Right lobe of liver (tissue), 6 donors: ENCODE data around the gene CD300A. TPM values are rescaled to one million over a fixed set of nuclear protein-coding genes. Genes with fewer than 3 reads are reported as not detected.

Experiments used
- ATAC-seq, 4 donors: fragments of 200-7000 bp; cut with Tn5 transposase; one replicate each; pipeline ENCODE4 v1.9.1; 2020; ENCODE audit warnings: mild to moderate bottlenecking in 4 of 4, moderate library complexity in 4 of 4
- DNase-seq, 3 donors: peaks; one replicate each; pipeline ENCODE4 v3.0.0-alpha.2; 2020
- H3K27ac ChIP-seq, 3 donors: fragments of 200-600 bp; one replicate each; pipeline ENCODE4 v1.8.0; 2022
- H3K27me3 ChIP-seq, 2 donors: fragments of 200-600 bp; one replicate each; pipeline ENCODE4 v1.8.0; 2022
- H3K36me3 ChIP-seq, 4 donors: fragments of 200-600 bp; sonication (generic) in 1 of 4; one replicate each; pipeline versions ENCODE4 v1.5.1 to v1.8.0; 2017 to 2022; ENCODE audit warnings: control low read depth in 1 of 4
- H3K4me1 ChIP-seq, 4 donors: fragments of 200-600 bp; sonication (generic) in 1 of 4; one replicate each; pipeline versions ENCODE4 v1.5.1 to v1.8.0; 2017 to 2022; ENCODE audit warnings: control low read depth in 1 of 4
- H3K4me3 ChIP-seq, 3 donors: fragments of 200-600 bp; one replicate each; pipeline ENCODE4 v1.8.0; 2022
- H3K9me3 ChIP-seq, 4 donors: fragments of 200-600 bp; sonication (generic) in 1 of 4; one replicate each; pipeline versions ENCODE4 v1.5.1 to v1.8.0; 2017 to 2022; ENCODE audit warnings: control low read depth in 1 of 4
- POLR2A ChIP-seq: fragments of 450-650 bp; IDR thresholded peaks from one replicate; pipeline ENCODE4 v1.6.1; 2017; ENCODE audit warnings: antibody characterized with exemption, mild to moderate bottlenecking
- whole genome bisulfite sequencing: methylation state at CpG from one replicate; pipeline ENCODE4 v1.1.6; 2018; ENCODE audit warnings: low coverage, low lambda C conversion rate; ENCODE audit not compliant: insufficient coverage; ENCODE audit errors: missing lambda C conversion rate; 5-methylcytosine and 5-hydroxymethylcytosine counted together
- intact Hi-C, 2 donors: fragments of 100-400 bp; cut with DNase I; formaldehyde crosslinking; loops; one replicate each; pipeline versions ENCODE4 v1.11.2 to v1.14.1; 2022
- small RNA-seq, 2 experiments: library from RNA; depleted of rRNA; stranded (forward); fragments of <200 nt; gene quantifications; one replicate each; pipeline ENCODE3, GENCODE V24; 2016
- total RNA-seq, 6 experiments: library from RNA; depleted of rRNA in 2 of 6; stranded (reverse); fragments of >200 nt in 2 of 6; fragmentation: NEBNext Ultra II Directional in 3 of 6; extraction: Animal tissue kit (Norgen Biotek cat#: 25700) in 3 of 6; gene quantifications; one replicate each; pipeline versions ENCODE4 v1.1.0 to v1.2.4, GENCODE V29; 2016 to 2023
- TF ChIP-seq, protein P1 (sequence below), 4 donors: fragments of 200-600 bp in 3 of 4; fragments of 450-650 bp in 1 of 4; IDR thresholded peaks; one replicate each; pipeline versions ENCODE4 v1.5.1 to v1.8.0; 2016 to 2022; ENCODE audit warnings: antibody characterized with exemption in 4 of 4, mild to moderate bottlenecking in 2 of 4
- donor health status: DM: no; HTN: yes; CAD: no.
- donor health status: DM: no; HTN: no; CAD: no.
- donor health status: DM: no; HTN: no; CAD: no.
- donor health status: DM: no; HTN: yes; CAD: no.
- donor health status: DM: no; HTN: yes; CAD: no.

CD300A gene
- total RNA-seq, 6 experiments from 2014 or later, result 4.8 to 16.6 (median 6.6) TPM

DNA sequence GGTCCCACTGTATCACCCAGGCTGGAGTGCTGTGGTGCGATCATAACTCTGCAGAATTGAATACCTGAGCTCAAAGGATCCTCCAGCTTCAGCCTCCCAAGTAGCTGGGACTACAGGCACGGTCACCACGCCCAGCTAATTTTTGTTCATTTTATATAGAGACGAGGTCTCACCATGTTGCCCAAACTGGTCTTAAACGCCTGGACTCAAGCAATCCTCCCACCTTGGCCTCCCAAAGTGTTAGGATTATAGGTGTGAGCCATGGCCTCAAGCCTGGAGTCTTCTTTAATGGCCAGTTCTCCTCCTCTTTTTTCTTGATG, 64.4 kb downstream of the CD300A start:
- intact Hi-C loops, result no loop called here
- TF ChIP-seq POLR2A, result no peak
- TF ChIP-seq, protein P1, sequence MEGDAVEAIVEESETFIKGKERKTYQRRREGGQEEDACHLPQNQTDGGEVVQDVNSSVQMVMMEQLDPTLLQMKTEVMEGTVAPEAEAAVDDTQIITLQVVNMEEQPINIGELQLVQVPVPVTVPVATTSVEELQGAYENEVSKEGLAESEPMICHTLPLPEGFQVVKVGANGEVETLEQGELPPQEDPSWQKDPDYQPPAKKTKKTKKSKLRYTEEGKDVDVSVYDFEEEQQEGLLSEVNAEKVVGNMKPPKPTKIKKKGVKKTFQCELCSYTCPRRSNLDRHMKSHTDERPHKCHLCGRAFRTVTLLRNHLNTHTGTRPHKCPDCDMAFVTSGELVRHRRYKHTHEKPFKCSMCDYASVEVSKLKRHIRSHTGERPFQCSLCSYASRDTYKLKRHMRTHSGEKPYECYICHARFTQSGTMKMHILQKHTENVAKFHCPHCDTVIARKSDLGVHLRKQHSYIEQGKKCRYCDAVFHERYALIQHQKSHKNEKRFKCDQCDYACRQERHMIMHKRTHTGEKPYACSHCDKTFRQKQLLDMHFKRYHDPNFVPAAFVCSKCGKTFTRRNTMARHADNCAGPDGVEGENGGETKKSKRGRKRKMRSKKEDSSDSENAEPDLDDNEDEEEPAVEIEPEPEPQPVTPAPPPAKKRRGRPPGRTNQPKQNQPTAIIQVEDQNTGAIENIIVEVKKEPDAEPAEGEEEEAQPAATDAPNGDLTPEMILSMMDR (IDR thresholded peaks at IDR 0.05), result no peak

DNA sequence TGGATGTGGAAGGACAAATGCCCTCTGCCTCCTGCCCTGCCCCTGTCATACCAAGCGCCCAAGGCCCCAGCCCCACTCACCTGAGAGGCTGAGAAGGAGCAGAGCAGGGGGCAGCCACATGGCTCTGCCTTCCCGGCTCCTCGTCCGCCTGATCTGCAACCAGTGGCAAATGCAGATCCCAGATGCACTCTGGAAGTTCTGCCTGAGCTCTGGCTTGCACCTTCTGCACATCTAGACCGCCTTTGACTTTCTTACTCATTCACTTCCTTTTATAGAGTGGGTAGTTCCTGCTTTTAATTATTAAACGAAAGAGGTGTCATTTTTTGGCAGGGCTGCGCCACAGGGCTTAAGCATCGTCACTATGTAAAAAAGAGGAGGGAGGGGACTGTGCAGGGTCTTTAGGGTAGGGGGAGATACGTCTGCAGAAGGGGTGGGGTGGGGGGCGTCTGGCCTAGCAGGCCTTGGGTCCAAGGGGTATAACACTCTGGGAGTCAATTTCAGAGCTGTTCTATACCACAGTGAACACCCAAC, 64.9 kb downstream of the CD300A start, which contains the start of gene CD300LB:
Gene CD300LB, minus strand, starts transcription at position 245 of the 531 bp plus-strand sequence. Its CDS starts 125 bp downstream, at position 120.
- H3K27ac ChIP-seq, result no peak within 1 kb of the TSS

More for the DNA sequence above, 64.4 kb downstream of the CD300A start:
- ATAC-seq (no peak), DNase-seq (peak in 1 of 3 donors; percentile 35)
- H3K27ac ChIP-seq, result no peak overlapping the region
- H3K4me1 ChIP-seq, result no peaks in the 10 kb centered on the region
- no peaks in the 10 kb centered on the region for H3K9me3 ChIP-seq
- no peaks in the 10 kb centered on the region for H3K27me3 ChIP-seq
- H3K36me3 ChIP-seq, result no peaks in the 10 kb centered on the region
- no peak overlapping the region for H3K4me3 ChIP-seq
- WGBS, result 42% methylated on average over 5 of the region's 5 CpGs

DNA sequence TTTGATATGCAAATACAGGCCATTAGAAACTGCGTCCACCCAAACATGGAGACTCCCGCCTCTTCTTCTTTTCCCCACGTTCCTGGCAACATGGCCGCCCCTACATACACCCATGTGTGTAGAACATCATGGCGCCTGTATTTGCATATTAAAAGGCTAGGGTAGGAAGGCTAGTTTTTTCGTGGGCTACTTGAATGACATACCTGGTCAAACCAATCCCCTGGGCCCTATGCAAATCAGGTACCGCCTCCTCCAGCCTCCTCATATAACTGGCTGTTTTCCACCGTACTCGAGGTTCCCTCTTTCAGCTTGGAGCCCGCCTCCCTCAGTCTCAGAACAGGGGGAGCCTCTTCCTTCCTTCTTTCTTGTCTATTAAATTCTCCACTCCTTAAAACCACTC, 65.7 kb downstream of the CD300A start:
- TF ChIP-seq POLR2A, result peak; percentile 58
- TF ChIP-seq, protein P1 (IDR thresholded peaks at IDR 0.05), result no peak
- Histone ChIP-seq H3K27ac (no peak overlapping the region), H3K4me3 (no peak overlapping the region), H3K36me3 (no peaks in the 10 kb centered on the region), H3K4me1 (no peaks in the 10 kb centered on the region), H3K27me3 (no peaks in the 10 kb centered on the region), H3K9me3 (no peaks in the 10 kb centered on the region)
- ATAC-seq (peak; percentile 54 to 76 (median 70)), DNase-seq (peak in 1 of 3 donors; percentile 59)
- WGBS, result 35% methylated on average over 9 of the region's 10 CpGs
- intact Hi-C loops, result no loop called here

More for the DNA sequence above, 64.9 kb downstream of the CD300A start, which contains the start of gene CD300LB:
- Histone ChIP-seq H3K27me3 (no peaks in the 10 kb centered on the region), H3K4me1 (no peaks in the 10 kb centered on the region), H3K4me3 (no peak within 1 kb of the TSS), H3K36me3 (no peaks in the 10 kb centered on the region), H3K9me3 (no peaks in the 10 kb centered on the region)
- TF ChIP-seq, protein P1 (IDR thresholded peaks at IDR 0.05), result no peak
- TF ChIP-seq POLR2A, result no peak
- peak in 2 of 4 donors; percentile 19 to 28 for ATAC-seq
- WGBS, result 34% methylated on average over 10 of the region's 10 CpGs
- DNase-seq, result peak in 1 of 3 donors; percentile 44
- intact Hi-C loops, result no loop called here

Small RNAs within 50 kb of the gene (small RNA-seq; reads per million reads assigned to genes)
- 0.10 to 0.26 reads per million in 2 experiments for gene RNA5SP448

Other genes starting within 250 kb of the CD300A start
- gene DNAI2, start 192.4 kb upstream of the CD300A start, total RNA-seq, result not detected
- 1 to 10 TPM in 1 of 6 experiments, under 1 TPM in 5; 0.31 to 1.1 (median 0.64) TPM for gene KIF19, start 140.4 kb upstream of the CD300A start, total RNA-seq
- not detected for gene BTBD17, start 104.8 kb upstream of the CD300A start, total RNA-seq
- gene GPR142, start 99.1 kb upstream of the CD300A start, total RNA-seq, result under 1 TPM in 1 of 6 experiments, not detected in 5; 0.24 TPM
- 100 to 1,000 TPM; 120 to 215 (median 131) TPM for gene GPRC5C, start 34.5 kb upstream of the CD300A start, total RNA-seq
- under 1 TPM; 0.07 to 0.33 (median 0.21) TPM for gene CD300LB, start 64.8 kb downstream of the CD300A start, total RNA-seq
- 1 to 10 TPM in 1 of 6 experiments, under 1 TPM in 5; 0.22 to 2.7 (median 0.41) TPM for gene CD300C, start 79.5 kb downstream of the CD300A start, total RNA-seq
- gene CD300H, start 100.9 kb downstream of the CD300A start, total RNA-seq, result 1 to 10 TPM in 1 of 6 experiments, not detected in 5; 1.2 TPM
- gene CD300LD, start 125.6 kb downstream of the CD300A start, total RNA-seq, result not detected
- under 1 TPM; 0.07 to 0.91 (median 0.34) TPM for gene CD300E, start 157.1 kb downstream of the CD300A start, total RNA-seq
- 1 to 10 TPM in 2 of 6 experiments, under 1 TPM in 3, not detected in 1; 0.44 to 2.6 (median 0.74) TPM for gene CD300LF, start 246.3 kb downstream of the CD300A start, total RNA-seq